GM12878 (cell line): Measurements from ENCODE around the gene TCF4.

Experiments used
- BCL3 ChIP-seq: IDR thresholded peaks from 2 replicates; pipeline ENCODE4 v1.6.1; 2011; ENCODE audit warnings: borderline replicate concordance, low read depth, mild to moderate bottlenecking, moderate library complexity, low read length; ENCODE audit not compliant: insufficient read depth, poor library complexity, severe bottlenecking
- DPF2 ChIP-seq: fragments of 450-650 bp; IDR thresholded peaks from 2 replicates; pipeline ENCODE4 v1.6.1; 2017; ENCODE audit warnings: mild to moderate bottlenecking
- LARP7 ChIP-seq: fragments of 450-650 bp; IDR thresholded peaks from 2 replicates; pipeline ENCODE4 v1.6.1; 2017; ENCODE audit warnings: mild to moderate bottlenecking
- MAX ChIP-seq: IDR thresholded peaks from 2 replicates; pipeline ENCODE4 v1.6.1; 2012; ENCODE audit warnings: low read depth, low read length, improper control_type of control experiment
- MTA2 ChIP-seq: fragments of 450-650 bp; IDR thresholded peaks from 2 replicates; pipeline ENCODE4 v1.6.1; 2016; ENCODE audit warnings: low read depth, mild to moderate bottlenecking, moderate library complexity
- NBN ChIP-seq: fragments of 450-650 bp; IDR thresholded peaks from 2 replicates; pipeline ENCODE4 v1.6.1; 2016
- POLR2A ChIP-seq: IDR thresholded peaks from 2 replicates; pipeline ENCODE4 v1.6.1; 2011; ENCODE audit warnings: low read depth, mild to moderate bottlenecking, low read length
- REST ChIP-seq: IDR thresholded peaks from 2 replicates; pipeline ENCODE4 v1.6.1; 2012; ENCODE audit warnings: mild to moderate bottlenecking, low read depth, low read length
- RFX5 ChIP-seq: IDR thresholded peaks from 2 replicates; pipeline ENCODE4 v1.6.1; 2011; ENCODE audit warnings: low read depth, low read length, improper control_type of control experiment
- TAF1 ChIP-seq: IDR thresholded peaks from 2 replicates; pipeline ENCODE4 v1.6.1; 2011; ENCODE audit warnings: mild to moderate bottlenecking, low read depth, low read length, borderline replicate concordance
- ZBTB40 ChIP-seq: fragments of 450-650 bp; IDR thresholded peaks from 2 replicates; pipeline ENCODE4 v1.6.1; 2016; ENCODE audit warnings: mild to moderate bottlenecking, moderate library complexity, borderline replicate concordance
- TF ChIP-seq, protein P1 (sequence below), 3 experiments: IDR thresholded peaks in 2 of 3; conservative IDR thresholded peaks in 1 of 3; 2 replicates each; pipeline ENCODE4 v1.5.1; 2011; ENCODE audit warnings: low read depth in 3 of 3, low read length in 3 of 3, mild to moderate bottlenecking in 3 of 3, control low read depth in 2 of 3, moderate library complexity in 2 of 3, inconsistent platforms in 1 of 3, mixed read lengths in 1 of 3; ENCODE audit not compliant: control insufficient read depth in 2 of 3, insufficient read depth in 1 of 3; ENCODE audit errors: extremely low read depth in 1 of 3

GRCh38 chr18:55322178-55322735 lies 265.7 kb downstream of the TCF4 start:
- TF ChIP-seq DPF2 (peak; percentile 32; the same call in 1 of the 2 replicates), TAF1 (peak; percentile 83; the same call in 1 of the 2 replicates), MAX (peak; percentile 64; the same call in 1 of the 2 replicates), REST (peak; percentile 20; the same call in 1 of the 2 replicates), MTA2 (no peak), BCL3 (no peak), ZBTB40 (no peak), LARP7 (0 out of 2 replicates have a peak, but pooled peaks have one; percentile 49), NBN (0 out of 2 replicates have a peak, but pooled peaks have one; percentile 30), RFX5 (no peak; the same call in 1 of the 2 replicates), POLR2A (peak; percentile 80)
- TF ChIP-seq, protein P1, sequence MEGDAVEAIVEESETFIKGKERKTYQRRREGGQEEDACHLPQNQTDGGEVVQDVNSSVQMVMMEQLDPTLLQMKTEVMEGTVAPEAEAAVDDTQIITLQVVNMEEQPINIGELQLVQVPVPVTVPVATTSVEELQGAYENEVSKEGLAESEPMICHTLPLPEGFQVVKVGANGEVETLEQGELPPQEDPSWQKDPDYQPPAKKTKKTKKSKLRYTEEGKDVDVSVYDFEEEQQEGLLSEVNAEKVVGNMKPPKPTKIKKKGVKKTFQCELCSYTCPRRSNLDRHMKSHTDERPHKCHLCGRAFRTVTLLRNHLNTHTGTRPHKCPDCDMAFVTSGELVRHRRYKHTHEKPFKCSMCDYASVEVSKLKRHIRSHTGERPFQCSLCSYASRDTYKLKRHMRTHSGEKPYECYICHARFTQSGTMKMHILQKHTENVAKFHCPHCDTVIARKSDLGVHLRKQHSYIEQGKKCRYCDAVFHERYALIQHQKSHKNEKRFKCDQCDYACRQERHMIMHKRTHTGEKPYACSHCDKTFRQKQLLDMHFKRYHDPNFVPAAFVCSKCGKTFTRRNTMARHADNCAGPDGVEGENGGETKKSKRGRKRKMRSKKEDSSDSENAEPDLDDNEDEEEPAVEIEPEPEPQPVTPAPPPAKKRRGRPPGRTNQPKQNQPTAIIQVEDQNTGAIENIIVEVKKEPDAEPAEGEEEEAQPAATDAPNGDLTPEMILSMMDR (IDR thresholded peaks at IDR 0.05 in 2 of 3, conservative IDR thresholded peaks at IDR 0.05 in 1 of 3; ENCODE audit: control insufficient read depth in 2 of 3, extremely low read depth in 1 of 3, insufficient read depth in 1 of 3, low read depth in 3 of 3, low read length in 3 of 3): no peak
